K562 (cell line): ENCODE data around the gene CSRNP2. TPM values are rescaled to one million over a fixed set of nuclear protein-coding genes. Genes with fewer than 3 reads are reported as not detected.

Experiments used
- ATAC-seq: fragments of 200-7000 bp; cut with Tn5 transposase; 3 replicates; pipeline ENCODE4 v1.9.1; 2020; ENCODE audit warnings: moderate library complexity
- BruUV-seq: library from RNA; stranded (reverse); fragments of 400-500 nt; replicated peaks from 2 replicates; lab custom pipeline; 2021; lab: Mats Ljungman, UMichigan
- CTCF ChIA-PET: fragments of 300-600 bp; formaldehyde crosslinking; extraction: SDS; loops from one replicate; lab custom pipeline; 2021; ENCODE audit warnings: low intra/inter-chr PET ratio; lab: Yijun Ruan, JAX
- POLR2A ChIA-PET: fragments of 300-600, 350-650 bp; sonication (Branson Sonifier 250); formaldehyde crosslinking; extraction: SDS; loops from one replicate; lab custom pipeline; 2021; ENCODE audit warnings: antibody characterized with exemption, inconsistent platforms; lab: Yijun Ruan, JAX
- DNase-seq, 4 experiments: peaks; one replicate each; pipeline versions ENCODE4 v3.0.0 to v3.0.0-alpha.2; 2011 to 2018; ENCODE audit warnings: low spot score in 3 of 4, mixed read lengths in 3 of 4; ENCODE audit errors: extremely low read depth in 1 of 4
- FAIRE-seq: peaks from 2 replicates; lab custom pipeline; 2011; peaks lifted over from hg19 to GRCh38; lab: Jason Lieb, UNC
- H2AFZ ChIP-seq: 2 replicates; pipeline ENCODE4 v1.6.0; 2011; ENCODE audit warnings: low read depth, low read length, control low read depth, inconsistent platforms
- H3K27ac ChIP-seq: fragments of 200-600 bp; 3 replicates; pipeline ENCODE4 v1.8.0; 2011; ENCODE audit warnings: low read depth, mild to moderate bottlenecking, control low read depth, inconsistent platforms, low read length, moderate library complexity, mixed read lengths; ENCODE audit errors: extremely low read depth
- H3K27me3 ChIP-seq, 2 experiments: fragments of 300-600 bp in 1 of 2; 2 replicates in 1 of 2; 3 replicates in 1 of 2; pipeline versions ENCODE4 v1.6.0 to v1.8.0; 2011; ENCODE audit warnings: inconsistent platforms in 2 of 2, low read length in 2 of 2, mild to moderate bottlenecking in 1 of 2, mixed read lengths in 1 of 2, moderate library complexity in 1 of 2; ENCODE audit not compliant: control insufficient read depth in 2 of 2, insufficient read depth in 2 of 2
- H3K36me3 ChIP-seq: fragments of 300-600 bp; 3 replicates; pipeline ENCODE4 v1.8.0; 2011; ENCODE audit warnings: mild to moderate bottlenecking, low read length, inconsistent platforms; ENCODE audit not compliant: control insufficient read depth, insufficient read depth
- H3K4me1 ChIP-seq, 2 experiments: fragments of 200-600 bp in 1 of 2; replicated peaks in 1 of 2; 2 replicates in 1 of 2; 3 replicates in 1 of 2; pipeline versions ENCODE4 v1.5.1 to v1.8.0; 2011; ENCODE audit warnings: inconsistent platforms in 2 of 2, low read length in 2 of 2, mild to moderate bottlenecking in 1 of 2, mixed read lengths in 1 of 2, moderate library complexity in 1 of 2; ENCODE audit not compliant: control insufficient read depth in 2 of 2, insufficient read depth in 2 of 2
- H3K4me2 ChIP-seq: 2 replicates; pipeline ENCODE4 v1.6.1; 2011; ENCODE audit warnings: low read length, control low read depth, inconsistent platforms, mixed read lengths; ENCODE audit not compliant: insufficient read depth
- H3K4me3 ChIP-seq: fragments of 200-600 bp; sonication (generic), shearing (Covaris generic); 2 replicates; pipeline ENCODE4 v1.5.1; 2016; ENCODE audit warnings: control low read depth, inconsistent platforms
- H3K79me2 ChIP-seq: fragments of 200-600 bp; 3 replicates; pipeline ENCODE4 v1.8.0; 2011; ENCODE audit warnings: low read length, inconsistent platforms; ENCODE audit not compliant: control insufficient read depth, insufficient read depth
- H3K9ac ChIP-seq, 2 experiments: 2 replicates each; pipeline versions ENCODE4 v1.6.0 to v1.6.1; 2011; ENCODE audit warnings: low read depth in 2 of 2, low read length in 2 of 2, control low read depth in 1 of 2, inconsistent platforms in 1 of 2, mild to moderate bottlenecking in 1 of 2, mixed read lengths in 1 of 2; ENCODE audit not compliant: insufficient read depth in 1 of 2
- H3K9me1 ChIP-seq: one replicate; pipeline ENCODE4 v1.6.0; 2011; ENCODE audit warnings: inconsistent platforms, mild to moderate bottlenecking, low read length, moderate library complexity; ENCODE audit not compliant: control insufficient read depth, insufficient read depth
- H3K9me3 ChIP-seq: replicated peaks from 2 replicates; pipeline ENCODE4 v1.5.1; 2011; ENCODE audit warnings: low read depth, low read length, inconsistent platforms; ENCODE audit not compliant: control insufficient read depth, insufficient read depth
- H4K20me1 ChIP-seq: replicated peaks from 2 replicates; pipeline ENCODE4 v1.6.1; 2011; ENCODE audit warnings: low read length, inconsistent platforms, mixed read lengths; ENCODE audit not compliant: control insufficient read depth, insufficient read depth
- BCOR ChIP-seq: fragments of 450-650 bp; IDR thresholded peaks from 2 replicates; pipeline ENCODE4 v1.6.1; 2016
- CBX1 ChIP-seq: sonication (generic); IDR thresholded peaks from 2 replicates; pipeline ENCODE4 v1.6.1; 2016; ENCODE audit warnings: antibody characterized with exemption, low read depth, mild to moderate bottlenecking
- ESRRB ChIP-seq: fragments of 250-450 bp; sonication (Bioruptor Pico); IDR thresholded peaks from 2 replicates; pipeline ENCODE4 v1.5.0; 2020; ENCODE audit warnings: mild to moderate bottlenecking, moderate library complexity, borderline replicate concordance
- HLTF ChIP-seq: fragments of 450-650 bp; IDR thresholded peaks from 2 replicates; pipeline ENCODE4 v1.6.1; 2016
- NFE2L1 ChIP-seq: fragments of 450-650 bp; IDR thresholded peaks from 2 replicates; pipeline ENCODE4 v1.6.1; 2016; ENCODE audit warnings: missing genetic modification characterization, low read depth, mild to moderate bottlenecking, missing compliant biosample characterization, moderate library complexity, borderline replicate concordance
- POU5F1 ChIP-seq: fragments of 150-350 bp; IDR thresholded peaks from 2 replicates; pipeline ENCODE4 v1.6.1; 2014; ENCODE audit warnings: borderline replicate concordance, low read length, low read depth, mild to moderate bottlenecking; ENCODE audit not compliant: partially characterized antibody
- RAD21 ChIP-seq, 2 experiments: fragments of 250-450 bp in 1 of 2; fragments of 450-650 bp in 1 of 2; sonication (Bioruptor Pico) in 1 of 2; formaldehyde crosslinking in 1 of 2; IDR thresholded peaks in 1 of 2; conservative IDR thresholded peaks in 1 of 2; 2 replicates each; pipeline versions ENCODE4 v1.4.0 to v1.8.0; 2020 to 2022; ENCODE audit warnings: mild to moderate bottlenecking in 2 of 2, moderate library complexity in 1 of 2
- YBX1 ChIP-seq: fragments of 450-650 bp; IDR thresholded peaks from 2 replicates; pipeline ENCODE4 v1.7.1; 2016; ENCODE audit warnings: mild to moderate bottlenecking
- ZNF212 ChIP-seq: fragments of 450-650 bp; formaldehyde crosslinking; IDR thresholded peaks from 2 replicates; pipeline ENCODE4 v1.4.0; 2020; ENCODE audit warnings: mild to moderate bottlenecking
- ZNF57 ChIP-seq: fragments of 450-650 bp; formaldehyde crosslinking; IDR thresholded peaks from 2 replicates; pipeline ENCODE4 v1.4.0; 2020; ENCODE audit warnings: mild to moderate bottlenecking, moderate library complexity
- ZNF780A ChIP-seq: fragments of 250-450 bp; sonication (Bioruptor Pico); IDR thresholded peaks from 2 replicates; pipeline ENCODE4 v1.5.0; 2021; ENCODE audit warnings: mild to moderate bottlenecking
- WGBS: fragments of 100-300 bp; shearing (Covaris generic); methylation state at CpG from one replicate; pipeline ENCODE4 v1.1.6; 2016; ENCODE audit warnings: low coverage, mixed read lengths; ENCODE audit not compliant: insufficient coverage; ENCODE audit errors: missing lambda C conversion rate; 5-methylcytosine and 5-hydroxymethylcytosine counted together
- in situ Hi-C: fragments of 300-500 bp; cut with MboI; formaldehyde crosslinking; loops from 4 replicates; pipeline ENCODE4 v1.15.0; 2018; ENCODE audit warnings: inconsistent platforms, mixed read lengths
- intact Hi-C: fragments of 100-400 bp; cut with micrococcal nuclease; formaldehyde crosslinking; loops from 2 replicates; pipeline ENCODE4 v1.14.2; 2022
- polyA plus RNA-seq, 8 experiments: library from polyadenylated mRNA; depleted of rRNA in 4 of 8; stranded (reverse) in 5 of 8; unstranded in 3 of 8; fragments of >200 nt; fragmentation: Nextera tagmentation in 2 of 8; fragmentation: Illumina TruSeq in 1 of 8; extraction: Ambion mirVana in 2 of 8; extraction: Trizol in 1 of 8; gene quantifications; 2 replicates each; pipeline versions ENCODE4 v1.2.1 to v1.2.3, GENCODE V29; 2011 to 2014; ENCODE audit warnings: inconsistent platforms in 1 of 8, missing spikeins in 1 of 8
- total RNA-seq, 7 experiments: library from RNA; depleted of rRNA in 6 of 7; stranded (reverse); fragments of >200 nt in 6 of 7; fragmentation: Illumina TruSeq in 2 of 7; extraction: Trizol in 2 of 7; gene quantifications; 2 replicates each; pipeline versions ENCODE4 v1.2.1 to v1.2.3, GENCODE V29; 2011 to 2021; ENCODE audit warnings: low replicate concordance in 1 of 7
- TF ChIP-seq, protein P1 (sequence below), 2 experiments: fragments of 450-650 bp in 1 of 2; sonication (generic) in 1 of 2; formaldehyde crosslinking in 1 of 2; IDR thresholded peaks in 1 of 2; conservative IDR thresholded peaks in 1 of 2; 2 replicates each; pipeline versions ENCODE4 v1.6.1 to v1.8.1; 2016 to 2023; ENCODE audit warnings: mild to moderate bottlenecking in 2 of 2, moderate library complexity in 2 of 2, inconsistent platforms in 1 of 2, missing genetic modification reagents in 1 of 2
- TF ChIP-seq, protein P2 (sequence below): fragments of 450-650 bp; formaldehyde crosslinking; IDR thresholded peaks from 2 replicates; pipeline ENCODE4 v1.4.0; 2020; ENCODE audit warnings: mild to moderate bottlenecking, moderate library complexity
- TF ChIP-seq, protein P3 (sequence below): fragments of 250-450 bp; sonication (Bioruptor Pico); IDR thresholded peaks from 2 replicates; pipeline ENCODE4 v1.8.0; 2022; ENCODE audit warnings: inconsistent platforms, mild to moderate bottlenecking, moderate library complexity, borderline replicate concordance
- TF ChIP-seq, protein P4 (sequence below): fragments of 450-650 bp; IDR thresholded peaks from 2 replicates; pipeline ENCODE4 v1.6.1; 2017; ENCODE audit warnings: antibody characterized with exemption

The CSRNP2 gene
- total and polyA plus RNA-seq, 9 of the 15 experiments (the other 6 are each of a cell fraction or from before 2014, with no cell fraction given): 1.6 to 13.9 (median 5.9) TPM

DNA sequence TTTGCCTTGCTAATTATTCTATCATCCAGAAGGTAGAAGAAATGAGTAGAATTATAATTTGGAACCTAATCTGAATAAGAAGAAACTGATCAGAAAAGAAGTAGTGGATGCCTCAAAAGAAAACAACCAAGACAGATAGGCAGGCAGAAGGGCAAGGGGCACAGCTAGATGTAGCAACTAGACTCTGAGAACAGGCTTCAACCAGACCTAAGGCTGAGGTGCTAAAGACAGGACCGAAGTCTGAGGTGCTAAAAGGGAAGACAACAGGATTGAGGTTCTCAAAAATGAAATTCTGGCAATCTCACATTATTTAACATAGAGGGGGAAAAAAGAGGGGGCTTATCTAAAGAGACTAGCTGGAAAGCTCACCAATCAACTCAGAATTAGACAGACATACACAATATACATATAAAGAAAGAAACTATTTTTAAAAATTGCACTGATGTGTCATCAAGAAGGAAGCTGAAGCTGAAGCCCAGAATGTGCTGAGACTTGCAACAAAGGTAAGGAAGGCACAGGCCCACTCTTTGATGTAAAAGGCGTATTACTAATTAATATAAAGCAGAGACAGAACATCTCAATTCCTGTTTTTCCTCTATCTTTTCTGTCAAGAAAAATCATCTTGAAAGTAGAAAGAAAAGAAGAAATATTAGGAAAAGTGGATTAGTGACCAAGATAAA lies 43.8 kb upstream of the CSRNP2 start:
- peaks cover 0 to 3% of the 10 kb centered on the region in 2 experiments; a peak in 1 of 5 replicates for H3K4me1 ChIP-seq
- H3K4me3 ChIP-seq: no peak overlapping the region
- BruUV-seq: no TSS peak
- intact Hi-C loops: no loop called here
- TF ChIP-seq, protein P1, sequence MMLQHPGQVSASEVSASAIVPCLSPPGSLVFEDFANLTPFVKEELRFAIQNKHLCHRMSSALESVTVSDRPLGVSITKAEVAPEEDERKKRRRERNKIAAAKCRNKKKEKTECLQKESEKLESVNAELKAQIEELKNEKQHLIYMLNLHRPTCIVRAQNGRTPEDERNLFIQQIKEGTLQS (IDR thresholded peaks at IDR 0.05): no peak
- TF ChIP-seq, protein P1 (CRISPR knock-in tag; conservative IDR thresholded peaks at IDR 0.05): no peak
- TF ChIP-seq ZNF57 (no peak), ZNF212 (no peak), ZNF780A (CRISPR knock-in tag) (no peak), YBX1 (no peak), BCOR (no peak), ESRRB (CRISPR knock-in tag) (no peak), RAD21 (CRISPR knock-in tag; conservative IDR thresholded peaks at IDR 0.05 in 1 of 2, IDR thresholded peaks at IDR 0.05 in 1 of 2) (no peak), NFE2L1 (tag) (no peak), POU5F1 (no peak), HLTF (no peak), CBX1 (no peak)
- TF ChIP-seq, protein P2, sequence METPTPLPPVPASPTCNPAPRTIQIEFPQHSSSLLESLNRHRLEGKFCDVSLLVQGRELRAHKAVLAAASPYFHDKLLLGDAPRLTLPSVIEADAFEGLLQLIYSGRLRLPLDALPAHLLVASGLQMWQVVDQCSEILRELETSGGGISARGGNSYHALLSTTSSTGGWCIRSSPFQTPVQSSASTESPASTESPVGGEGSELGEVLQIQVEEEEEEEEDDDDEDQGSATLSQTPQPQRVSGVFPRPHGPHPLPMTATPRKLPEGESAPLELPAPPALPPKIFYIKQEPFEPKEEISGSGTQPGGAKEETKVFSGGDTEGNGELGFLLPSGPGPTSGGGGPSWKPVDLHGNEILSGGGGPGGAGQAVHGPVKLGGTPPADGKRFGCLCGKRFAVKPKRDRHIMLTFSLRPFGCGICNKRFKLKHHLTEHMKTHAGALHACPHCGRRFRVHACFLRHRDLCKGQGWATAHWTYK (CRISPR knock-in tag): no peak
- TF ChIP-seq, protein P3, sequence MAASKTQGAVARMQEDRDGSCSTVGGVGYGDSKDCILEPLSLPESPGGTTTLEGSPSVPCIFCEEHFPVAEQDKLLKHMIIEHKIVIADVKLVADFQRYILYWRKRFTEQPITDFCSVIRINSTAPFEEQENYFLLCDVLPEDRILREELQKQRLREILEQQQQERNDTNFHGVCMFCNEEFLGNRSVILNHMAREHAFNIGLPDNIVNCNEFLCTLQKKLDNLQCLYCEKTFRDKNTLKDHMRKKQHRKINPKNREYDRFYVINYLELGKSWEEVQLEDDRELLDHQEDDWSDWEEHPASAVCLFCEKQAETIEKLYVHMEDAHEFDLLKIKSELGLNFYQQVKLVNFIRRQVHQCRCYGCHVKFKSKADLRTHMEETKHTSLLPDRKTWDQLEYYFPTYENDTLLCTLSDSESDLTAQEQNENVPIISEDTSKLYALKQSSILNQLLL: no peak
- TF ChIP-seq, protein P4, sequence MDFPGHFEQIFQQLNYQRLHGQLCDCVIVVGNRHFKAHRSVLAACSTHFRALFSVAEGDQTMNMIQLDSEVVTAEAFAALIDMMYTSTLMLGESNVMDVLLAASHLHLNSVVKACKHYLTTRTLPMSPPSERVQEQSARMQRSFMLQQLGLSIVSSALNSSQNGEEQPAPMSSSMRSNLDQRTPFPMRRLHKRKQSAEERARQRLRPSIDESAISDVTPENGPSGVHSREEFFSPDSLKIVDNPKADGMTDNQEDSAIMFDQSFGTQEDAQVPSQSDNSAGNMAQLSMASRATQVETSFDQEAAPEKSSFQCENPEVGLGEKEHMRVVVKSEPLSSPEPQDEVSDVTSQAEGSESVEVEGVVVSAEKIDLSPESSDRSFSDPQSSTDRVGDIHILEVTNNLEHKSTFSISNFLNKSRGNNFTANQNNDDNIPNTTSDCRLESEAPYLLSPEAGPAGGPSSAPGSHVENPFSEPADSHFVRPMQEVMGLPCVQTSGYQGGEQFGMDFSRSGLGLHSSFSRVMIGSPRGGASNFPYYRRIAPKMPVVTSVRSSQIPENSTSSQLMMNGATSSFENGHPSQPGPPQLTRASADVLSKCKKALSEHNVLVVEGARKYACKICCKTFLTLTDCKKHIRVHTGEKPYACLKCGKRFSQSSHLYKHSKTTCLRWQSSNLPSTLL: no peak
- ChIA-PET POLR2A (no interaction called here), CTCF (no interaction called here)
- H3K36me3 ChIP-seq: peaks cover 12% of the 10 kb centered on the region; the same call in 2 of the 3 replicates
- H3K9me3 ChIP-seq: no peaks in the 10 kb centered on the region
- H3K79me2 ChIP-seq: no peaks in the 10 kb centered on the region
- no peaks in the 10 kb centered on the region for H3K27me3 ChIP-seq
- no peaks in the 10 kb centered on the region; the same call in 1 of the 2 replicates for H4K20me1 ChIP-seq
- no peaks in the 10 kb centered on the region for H3K9me1 ChIP-seq
- FAIRE-seq: no peak
- WGBS: 81% methylated on average over 2 of the region's 2 CpGs
- in situ Hi-C loops: no loop called here
- ATAC-seq: no peak
- H3K27ac ChIP-seq: no peak overlapping the region
- H3K9ac ChIP-seq: no peak overlapping the region
- no peak overlapping the region for H3K4me2 ChIP-seq
- H2AFZ ChIP-seq: no peak overlapping the region
- DNase-seq: no peak
